NCI-H2029 treated with DMSO at 0.1 percent for 48 hours (cell line): Measurements from ENCODE around the gene ANGPTL7.
"Not testable (repeated sequence)": the region's sequence is repeated elsewhere in the genome, so short reads cannot be mapped to it uniquely, and the experiment has no call there.

Experiments used
- DNase-seq: peaks from one replicate; lab custom pipeline; 2025; lab: John Stamatoyannopoulos, UW

Gene ANGPTL7

GRCh38 chr1:11169202-11169601 is 20.0 kb upstream of the ANGPTL7 start:
- no peak for DNase-seq

GRCh38 chr1:11170102-11170501 is 19.1 kb upstream of the ANGPTL7 start:
- DNase-seq, result no peak

- DNase-seq, result no peak
Observed at GRCh38 chr1:11174261-11174942, 14.8 kb upstream of the ANGPTL7 start.

- no peak for DNase-seq
Observed at GRCh38 chr1:11175461-11175860, 13.7 kb upstream of the ANGPTL7 start.

- DNase-seq, result no peak
Observed at GRCh38 chr1:11176081-11176706, 13.0 kb upstream of the ANGPTL7 start.

GRCh38 chr1:11178021-11179015 is 10.8 kb upstream of the ANGPTL7 start:
- DNase-seq, result no peak

GRCh38 chr1:11179125-11179524 is 10.0 kb upstream of the ANGPTL7 start:
- DNase-seq, result no peak

GRCh38 chr1:11179749-11180148 is 9.4 kb upstream of the ANGPTL7 start:
- DNase-seq, result not testable (repeated sequence)

- no peak for DNase-seq
Observed at GRCh38 chr1:11180342-11180744, 8.8 kb upstream of the ANGPTL7 start.

GRCh38 chr1:11182884-11183283 is 6.3 kb upstream of the ANGPTL7 start:
- DNase-seq, result no peak

GRCh38 chr1:11184973-11185372 is 4.2 kb upstream of the ANGPTL7 start:
- DNase-seq, result no peak

GRCh38 chr1:11187000-11187399 is 2.2 kb upstream of the ANGPTL7 start:
- no peak for DNase-seq

- no peak for DNase-seq
Observed at GRCh38 chr1:11187494-11187893, 1.7 kb upstream of the ANGPTL7 start.

GRCh38 chr1:11187931-11188330 is 1.2 kb upstream of the ANGPTL7 start:
- DNase-seq, result no peak

- no peak for DNase-seq
Observed at GRCh38 chr1:11188381-11188780, 774 bp upstream of the ANGPTL7 start.

GRCh38 chr1:11193376-11193775 is 4.2 kb downstream of the ANGPTL7 start:
- no peak for DNase-seq

- no peak for DNase-seq
Observed at GRCh38 chr1:11194407-11195176, 5.4 kb downstream of the ANGPTL7 start.

- no peak for DNase-seq
Observed at GRCh38 chr1:11196945-11197344, 7.8 kb downstream of the ANGPTL7 start.

GRCh38 chr1:11197359-11197758 is 8.2 kb downstream of the ANGPTL7 start:
- DNase-seq, result no peak

GRCh38 chr1:11198257-11198656 is 9.1 kb downstream of the ANGPTL7 start:
- no peak for DNase-seq

GRCh38 chr1:11198851-11199594 is 9.9 kb downstream of the ANGPTL7 start:
- DNase-seq, result no peak
